SK-N-SH treated with all-trans-retinoic acid at 6 μM for 48 hours (cell line): Measurements from ENCODE around the gene DTHD1.

Source experiments
- ATAC-seq: fragments of 200-7000 bp; cut with Tn5 transposase; 3 replicates; pipeline ENCODE4 v1.9.1; 2020; ENCODE audit warnings: mild to moderate bottlenecking, moderate library complexity
- CSDC2 ChIP-seq: fragments of 250-450 bp; sonication (Bioruptor Pico); IDR thresholded peaks from 2 replicates; pipeline ENCODE4 v1.5.0; 2020; ENCODE audit warnings: mild to moderate bottlenecking, moderate library complexity
- ESRRG ChIP-seq: fragments of 250-450 bp; sonication (Bioruptor Pico); IDR thresholded peaks from 2 replicates; pipeline ENCODE4 v1.6.1; 2021; ENCODE audit warnings: mild to moderate bottlenecking
- ISL1 ChIP-seq: fragments of 250-450 bp; sonication (Bioruptor Pico); IDR thresholded peaks from 2 replicates; pipeline ENCODE4 v2.1.2; 2022; ENCODE audit warnings: mild to moderate bottlenecking, moderate library complexity
- OSR1 ChIP-seq: fragments of 250-450 bp; sonication (Bioruptor Pico); IDR thresholded peaks from 2 replicates; pipeline ENCODE4 v1.8.0; 2022; ENCODE audit warnings: moderate library complexity, mild to moderate bottlenecking, inconsistent platforms
- PPARA ChIP-seq: fragments of 250-450 bp; sonication (Bioruptor Pico); IDR thresholded peaks from 2 replicates; pipeline ENCODE4 v1.5.0; 2020; ENCODE audit warnings: mild to moderate bottlenecking, borderline replicate concordance
- RARB ChIP-seq: fragments of 250-450 bp; sonication (Bioruptor Pico); IDR thresholded peaks from 2 replicates; pipeline ENCODE4 v1.8.0; 2021; ENCODE audit warnings: mild to moderate bottlenecking, moderate library complexity
- SNAI2 ChIP-seq: fragments of 250-450 bp; sonication (Bioruptor Pico); IDR thresholded peaks from 2 replicates; pipeline ENCODE4 v1.5.0; 2020; ENCODE audit warnings: mild to moderate bottlenecking, moderate library complexity
- TCF4 ChIP-seq: fragments of 250-450 bp; sonication (Bioruptor Pico); IDR thresholded peaks from 2 replicates; pipeline ENCODE4 v1.8.0; 2021; ENCODE audit warnings: mild to moderate bottlenecking, moderate library complexity, borderline replicate concordance
- TOX ChIP-seq: fragments of 250-450 bp; sonication (Bioruptor Pico); IDR thresholded peaks from 2 replicates; pipeline ENCODE4 v1.8.0; 2021; ENCODE audit warnings: mild to moderate bottlenecking, moderate library complexity, borderline replicate concordance
- ZC3H10 ChIP-seq: fragments of 250-450 bp; sonication (Bioruptor Pico); IDR thresholded peaks from 2 replicates; pipeline ENCODE4 v1.5.1; 2021; ENCODE audit warnings: mild to moderate bottlenecking, moderate library complexity
- ZFP3 ChIP-seq: fragments of 250-450 bp; sonication (Bioruptor Pico); IDR thresholded peaks from 2 replicates; pipeline ENCODE4 v1.5.0; 2020; ENCODE audit warnings: mild to moderate bottlenecking, moderate library complexity
- ZFP30 ChIP-seq: fragments of 450-650 bp; formaldehyde crosslinking; IDR thresholded peaks from 2 replicates; pipeline ENCODE4 v1.5.0; 2022; ENCODE audit warnings: mild to moderate bottlenecking, moderate library complexity
- ZNF565 ChIP-seq: fragments of 450-650 bp; formaldehyde crosslinking; conservative IDR thresholded peaks from 2 replicates; pipeline ENCODE4 v1.5.0; 2020; ENCODE audit warnings: low read depth, mild to moderate bottlenecking, moderate library complexity
- TF ChIP-seq, protein P1 (sequence below): fragments of 250-450 bp; sonication (Bioruptor Pico); IDR thresholded peaks from 2 replicates; pipeline ENCODE4 v1.8.0; 2020; ENCODE audit warnings: mild to moderate bottlenecking, moderate library complexity, borderline replicate concordance
- TF ChIP-seq, protein P2 (sequence below): fragments of 250-450 bp; sonication (Bioruptor Pico); IDR thresholded peaks from 2 replicates; pipeline ENCODE4 v1.5.1; 2020; ENCODE audit warnings: low read depth, mild to moderate bottlenecking, moderate library complexity
- TF ChIP-seq, protein P3 (sequence below): fragments of 250-450 bp; sonication (Bioruptor Pico); IDR thresholded peaks from 2 replicates; pipeline ENCODE4 v1.5.1; 2021; ENCODE audit warnings: mild to moderate bottlenecking, moderate library complexity
- TF ChIP-seq, protein P4 (sequence below): fragments of 250-450 bp; sonication (Bioruptor Pico); IDR thresholded peaks from 2 replicates; pipeline ENCODE4 v1.5.0; 2020; ENCODE audit warnings: mild to moderate bottlenecking, moderate library complexity
- TF ChIP-seq, protein P5 (sequence below): fragments of 250-450 bp; sonication (Bioruptor Pico); IDR thresholded peaks from 2 replicates; pipeline ENCODE4 v1.8.0; 2021; ENCODE audit warnings: low read depth, mild to moderate bottlenecking, moderate library complexity, borderline replicate concordance

The DTHD1 gene

DNA sequence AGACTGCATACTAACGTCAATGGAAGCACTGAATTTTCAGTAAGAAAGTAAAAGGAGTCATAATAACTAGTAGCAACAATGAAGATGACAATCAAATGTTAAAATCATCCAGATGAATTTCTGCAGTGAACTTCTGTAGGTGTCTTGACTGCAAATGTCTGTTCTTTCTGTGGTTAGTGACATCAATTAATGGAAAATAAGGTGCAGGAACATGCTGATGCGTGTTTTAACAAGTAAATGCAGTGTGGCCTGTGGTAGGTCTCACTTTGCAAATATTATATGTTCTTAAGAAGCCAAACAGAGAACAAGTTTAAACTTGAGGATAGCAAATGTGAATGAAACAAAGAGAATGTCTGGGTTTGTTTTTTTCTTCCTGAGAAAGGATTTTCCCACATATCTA is 2.6 kb upstream of the DTHD1 start (continued):
- TF ChIP-seq, protein P1, sequence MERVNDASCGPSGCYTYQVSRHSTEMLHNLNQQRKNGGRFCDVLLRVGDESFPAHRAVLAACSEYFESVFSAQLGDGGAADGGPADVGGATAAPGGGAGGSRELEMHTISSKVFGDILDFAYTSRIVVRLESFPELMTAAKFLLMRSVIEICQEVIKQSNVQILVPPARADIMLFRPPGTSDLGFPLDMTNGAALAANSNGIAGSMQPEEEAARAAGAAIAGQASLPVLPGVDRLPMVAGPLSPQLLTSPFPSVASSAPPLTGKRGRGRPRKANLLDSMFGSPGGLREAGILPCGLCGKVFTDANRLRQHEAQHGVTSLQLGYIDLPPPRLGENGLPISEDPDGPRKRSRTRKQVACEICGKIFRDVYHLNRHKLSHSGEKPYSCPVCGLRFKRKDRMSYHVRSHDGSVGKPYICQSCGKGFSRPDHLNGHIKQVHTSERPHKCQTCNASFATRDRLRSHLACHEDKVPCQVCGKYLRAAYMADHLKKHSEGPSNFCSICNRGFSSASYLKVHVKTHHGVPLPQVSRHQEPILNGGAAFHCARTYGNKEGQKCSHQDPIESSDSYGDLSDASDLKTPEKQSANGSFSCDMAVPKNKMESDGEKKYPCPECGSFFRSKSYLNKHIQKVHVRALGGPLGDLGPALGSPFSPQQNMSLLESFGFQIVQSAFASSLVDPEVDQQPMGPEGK: no peak
- no peak for TF ChIP-seq TOX
- TF ChIP-seq ZC3H10 (CRISPR knock-in tag): no peak
- TF ChIP-seq ZFP30 (CRISPR knock-in tag): no peak

DNA sequence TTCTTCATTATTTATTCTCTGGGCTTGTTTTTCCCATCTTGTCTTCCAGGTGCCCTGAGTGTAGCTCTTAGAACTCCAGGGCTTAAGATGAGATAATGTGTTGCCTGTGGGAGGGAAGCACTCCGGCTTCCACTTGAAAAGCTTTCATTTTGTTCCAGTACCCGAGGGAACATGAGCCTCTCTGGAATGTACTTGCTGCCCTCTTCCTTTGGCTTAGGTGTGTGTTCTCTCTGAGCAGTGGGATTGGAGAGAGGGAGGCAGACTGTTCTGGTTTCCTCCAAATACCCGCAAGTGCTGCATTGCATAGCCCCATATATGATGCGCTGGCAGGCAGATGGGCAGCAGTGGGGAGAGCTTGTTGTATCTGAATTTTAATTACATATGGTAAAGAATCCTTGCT is 861 bp upstream of the DTHD1 start:
- ATAC-seq: no peak
- TF ChIP-seq, protein P2, sequence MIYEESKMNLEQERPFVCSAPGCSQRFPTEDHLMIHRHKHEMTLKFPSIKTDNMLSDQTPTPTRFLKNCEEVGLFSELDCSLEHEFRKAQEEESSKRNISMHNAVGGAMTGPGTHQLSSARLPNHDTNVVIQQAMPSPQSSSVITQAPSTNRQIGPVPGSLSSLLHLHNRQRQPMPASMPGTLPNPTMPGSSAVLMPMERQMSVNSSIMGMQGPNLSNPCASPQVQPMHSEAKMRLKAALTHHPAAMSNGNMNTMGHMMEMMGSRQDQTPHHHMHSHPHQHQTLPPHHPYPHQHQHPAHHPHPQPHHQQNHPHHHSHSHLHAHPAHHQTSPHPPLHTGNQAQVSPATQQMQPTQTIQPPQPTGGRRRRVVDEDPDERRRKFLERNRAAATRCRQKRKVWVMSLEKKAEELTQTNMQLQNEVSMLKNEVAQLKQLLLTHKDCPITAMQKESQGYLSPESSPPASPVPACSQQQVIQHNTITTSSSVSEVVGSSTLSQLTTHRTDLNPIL (CRISPR knock-in tag): no peak
- TF ChIP-seq SNAI2 (CRISPR knock-in tag) (no peak), ESRRG (CRISPR knock-in tag) (no peak), ZC3H10 (CRISPR knock-in tag) (no peak), ZFP30 (CRISPR knock-in tag) (no peak), CSDC2 (no peak), TCF4 (CRISPR knock-in tag) (no peak), OSR1 (CRISPR knock-in tag) (no peak), ZNF565 (CRISPR knock-in tag) (no peak), ISL1 (no peak), PPARA (CRISPR knock-in tag) (no peak), ZFP3 (CRISPR knock-in tag) (no peak), RARB (CRISPR knock-in tag) (no peak), TOX (no peak)
- TF ChIP-seq, protein P3, sequence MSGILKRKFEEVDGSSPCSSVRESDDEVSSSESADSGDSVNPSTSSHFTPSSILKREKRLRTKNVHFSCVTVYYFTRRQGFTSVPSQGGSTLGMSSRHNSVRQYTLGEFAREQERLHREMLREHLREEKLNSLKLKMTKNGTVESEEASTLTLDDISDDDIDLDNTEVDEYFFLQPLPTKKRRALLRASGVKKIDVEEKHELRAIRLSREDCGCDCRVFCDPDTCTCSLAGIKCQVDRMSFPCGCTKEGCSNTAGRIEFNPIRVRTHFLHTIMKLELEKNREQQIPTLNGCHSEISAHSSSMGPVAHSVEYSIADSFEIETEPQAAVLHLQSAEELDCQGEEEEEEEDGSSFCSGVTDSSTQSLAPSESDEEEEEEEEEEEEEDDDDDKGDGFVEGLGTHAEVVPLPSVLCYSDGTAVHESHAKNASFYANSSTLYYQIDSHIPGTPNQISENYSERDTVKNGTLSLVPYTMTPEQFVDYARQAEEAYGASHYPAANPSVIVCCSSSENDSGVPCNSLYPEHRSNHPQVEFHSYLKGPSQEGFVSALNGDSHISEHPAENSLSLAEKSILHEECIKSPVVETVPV (CRISPR knock-in tag): no peak
- TF ChIP-seq, protein P4, sequence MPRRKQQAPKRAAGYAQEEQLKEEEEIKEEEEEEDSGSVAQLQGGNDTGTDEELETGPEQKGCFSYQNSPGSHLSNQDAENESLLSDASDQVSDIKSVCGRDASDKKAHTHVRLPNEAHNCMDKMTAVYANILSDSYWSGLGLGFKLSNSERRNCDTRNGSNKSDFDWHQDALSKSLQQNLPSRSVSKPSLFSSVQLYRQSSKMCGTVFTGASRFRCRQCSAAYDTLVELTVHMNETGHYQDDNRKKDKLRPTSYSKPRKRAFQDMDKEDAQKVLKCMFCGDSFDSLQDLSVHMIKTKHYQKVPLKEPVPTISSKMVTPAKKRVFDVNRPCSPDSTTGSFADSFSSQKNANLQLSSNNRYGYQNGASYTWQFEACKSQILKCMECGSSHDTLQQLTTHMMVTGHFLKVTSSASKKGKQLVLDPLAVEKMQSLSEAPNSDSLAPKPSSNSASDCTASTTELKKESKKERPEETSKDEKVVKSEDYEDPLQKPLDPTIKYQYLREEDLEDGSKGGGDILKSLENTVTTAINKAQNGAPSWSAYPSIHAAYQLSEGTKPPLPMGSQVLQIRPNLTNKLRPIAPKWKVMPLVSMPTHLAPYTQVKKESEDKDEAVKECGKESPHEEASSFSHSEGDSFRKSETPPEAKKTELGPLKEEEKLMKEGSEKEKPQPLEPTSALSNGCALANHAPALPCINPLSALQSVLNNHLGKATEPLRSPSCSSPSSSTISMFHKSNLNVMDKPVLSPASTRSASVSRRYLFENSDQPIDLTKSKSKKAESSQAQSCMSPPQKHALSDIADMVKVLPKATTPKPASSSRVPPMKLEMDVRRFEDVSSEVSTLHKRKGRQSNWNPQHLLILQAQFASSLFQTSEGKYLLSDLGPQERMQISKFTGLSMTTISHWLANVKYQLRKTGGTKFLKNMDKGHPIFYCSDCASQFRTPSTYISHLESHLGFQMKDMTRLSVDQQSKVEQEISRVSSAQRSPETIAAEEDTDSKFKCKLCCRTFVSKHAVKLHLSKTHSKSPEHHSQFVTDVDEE (CRISPR knock-in tag): no peak
- TF ChIP-seq, protein P1: no peak
- TF ChIP-seq, protein P5, sequence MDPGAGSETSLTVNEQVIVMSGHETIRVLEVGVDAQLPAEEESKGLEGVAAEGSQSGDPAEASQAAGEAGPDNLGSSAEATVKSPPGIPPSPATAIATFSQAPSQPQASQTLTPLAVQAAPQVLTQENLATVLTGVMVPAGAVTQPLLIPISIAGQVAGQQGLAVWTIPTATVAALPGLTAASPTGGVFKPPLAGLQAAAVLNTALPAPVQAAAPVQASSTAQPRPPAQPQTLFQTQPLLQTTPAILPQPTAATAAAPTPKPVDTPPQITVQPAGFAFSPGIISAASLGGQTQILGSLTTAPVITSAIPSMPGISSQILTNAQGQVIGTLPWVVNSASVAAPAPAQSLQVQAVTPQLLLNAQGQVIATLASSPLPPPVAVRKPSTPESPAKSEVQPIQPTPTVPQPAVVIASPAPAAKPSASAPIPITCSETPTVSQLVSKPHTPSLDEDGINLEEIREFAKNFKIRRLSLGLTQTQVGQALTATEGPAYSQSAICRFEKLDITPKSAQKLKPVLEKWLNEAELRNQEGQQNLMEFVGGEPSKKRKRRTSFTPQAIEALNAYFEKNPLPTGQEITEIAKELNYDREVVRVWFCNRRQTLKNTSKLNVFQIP: no peak

DNA sequence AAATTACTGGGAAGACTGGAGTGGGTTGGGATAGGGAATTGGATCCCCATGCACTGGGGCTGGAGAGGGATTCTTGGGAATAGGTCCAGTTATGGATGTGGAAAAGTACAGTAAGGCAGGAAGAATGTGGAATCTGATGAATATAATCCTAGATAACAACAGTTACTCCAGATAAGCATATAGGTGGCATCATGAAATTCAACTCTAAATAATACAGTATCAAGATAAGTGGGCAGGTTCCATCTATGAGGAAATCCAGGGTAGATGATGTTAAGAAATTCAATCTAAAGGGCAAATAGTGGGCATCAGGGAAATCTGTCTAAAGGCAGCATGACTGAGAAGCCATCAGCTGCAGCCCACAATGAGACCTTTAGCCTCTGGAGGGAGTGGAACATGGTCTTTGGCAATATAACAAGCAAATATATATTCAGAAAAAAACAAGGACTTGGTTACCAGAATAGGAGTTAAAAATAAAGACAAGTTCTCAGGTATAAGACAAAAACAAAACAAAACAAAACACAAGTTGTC is 1.2 kb downstream of the DTHD1 start:
- ATAC-seq: no peak
- TF ChIP-seq TOX: no peak
